Measurements from ENCODE around the gene ZBTB8A.

GRCh38 chr1:32580348-32581017 is 41.3 kb downstream of the ZBTB8A start:
- no peak for TF ChIP-seq CTCF (IDR thresholded peaks at IDR 0.05)
- TF ChIP-seq POLR2A (IDR thresholded peaks at IDR 0.05): no peak

All from lower leg skin (tissue), 3 donors.